Measurements from ENCODE around the gene RIMS1. TPM values are rescaled to one million over a fixed set of nuclear protein-coding genes. Genes with fewer than 3 reads are reported as not detected.

RIMS1 gene
- total and polyA plus RNA-seq, 2 of the 13 experiments (the other 11 are each of a cell fraction or from before 2014, with no cell fraction given): not detected

DNA sequence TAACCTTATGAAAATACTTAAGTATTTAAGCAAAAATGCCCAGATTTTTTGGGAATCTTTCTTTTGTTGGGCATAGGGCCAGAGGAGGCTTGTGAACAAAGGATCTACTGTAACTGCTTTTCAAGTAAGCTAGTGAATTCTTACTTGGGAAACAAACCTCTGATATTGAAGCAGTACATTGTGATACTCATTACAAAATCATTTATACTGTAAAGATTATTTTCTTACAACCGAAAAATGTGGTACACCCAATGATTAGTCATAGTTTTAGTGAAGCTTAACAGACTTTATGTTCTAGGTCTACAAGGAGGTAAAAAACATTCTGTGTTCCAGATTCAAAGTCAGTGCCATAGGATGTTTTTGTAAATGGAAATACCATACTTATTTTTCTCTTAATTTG is 462.6 kb downstream of the RIMS1 start:
- POLR2A ChIA-PET: no interaction called here
- Histone ChIP-seq H3K4me3 (replicated peaks in 1 of 3; ENCODE audit: insufficient read depth in 1 of 3, low read depth in 2 of 3, low read length in 3 of 3) (no peak overlapping the region), H3K4me1 (ENCODE audit: insufficient read depth, low read length) (no peaks in the 10 kb centered on the region), H3K9me3 (ENCODE audit: low read length) (no peaks in the 10 kb centered on the region), H3K79me2 (ENCODE audit: insufficient read depth, low read length) (no peaks in the 10 kb centered on the region), H3K4me2 (ENCODE audit: low read depth, low read length) (no peak overlapping the region), H3K36me3 (replicated peaks in 1 of 2; ENCODE audit: control insufficient read depth in 1 of 2, insufficient read depth in 2 of 2, low read length in 2 of 2) (no peaks in the 10 kb centered on the region), H3K9ac (ENCODE audit: insufficient read depth, low read depth, low read length) (no peak overlapping the region), H2AFZ (ENCODE audit: low read length) (no peak overlapping the region), H4K20me1 (ENCODE audit: insufficient read depth, low read length) (no peaks in the 10 kb centered on the region), H3K27me3 (ENCODE audit: control insufficient read depth in 1 of 2, insufficient read depth in 2 of 2, low read length in 2 of 2) (no peaks in the 10 kb centered on the region), H3K27ac (ENCODE audit: extremely low read length, insufficient read depth, low read length) (no peak overlapping the region)
- FAIRE-seq: no peak
- TF ChIP-seq NCOR1 (IDR thresholded peaks at IDR 0.05; ENCODE audit: borderline replicate concordance, low read length): no peak
- no peak for TF ChIP-seq MBD4 (IDR thresholded peaks at IDR 0.05; ENCODE audit: borderline replicate concordance, low read length)
- no peak for TF ChIP-seq TRAFD1 (CRISPR knock-in tag; IDR thresholded peaks at IDR 0.05; ENCODE audit: borderline replicate concordance)
- no peak for TF ChIP-seq RFX5 (IDR thresholded peaks at IDR 0.05; ENCODE audit: low read depth, low read length)
- TF ChIP-seq TARDBP (CRISPR knock-in tag; IDR thresholded peaks at IDR 0.05): no peak
- TF ChIP-seq RAD21 (CRISPR knock-in tag; IDR thresholded peaks at IDR 0.05): no peak
- no peak for TF ChIP-seq DNMT1 (CRISPR knock-in tag; IDR thresholded peaks at IDR 0.05)
- no peak for TF ChIP-seq TFDP1 (CRISPR knock-in tag; IDR thresholded peaks at IDR 0.05; ENCODE audit: borderline replicate concordance)
- TF ChIP-seq ZNF296 (CRISPR knock-in tag; conservative IDR thresholded peaks at IDR 0.05): no peak
- no peak for TF ChIP-seq MIER2 (CRISPR knock-in tag; IDR thresholded peaks at IDR 0.05)
- TF ChIP-seq HNF4A (CRISPR knock-in tag; IDR thresholded peaks at IDR 0.05): no peak
- TF ChIP-seq GABPA (IDR thresholded peaks at IDR 0.05; ENCODE audit: low read depth, low read length): no peak
- no peak for TF ChIP-seq GABPA (CRISPR knock-in tag; IDR thresholded peaks at IDR 0.05; ENCODE audit: low read depth)
- TF ChIP-seq RCOR2 (CRISPR knock-in tag; IDR thresholded peaks at IDR 0.05): no peak
- no peak for TF ChIP-seq ZNF350 (CRISPR knock-in tag; IDR thresholded peaks at IDR 0.05; ENCODE audit: borderline replicate concordance, low read depth)
- TF ChIP-seq MLLT10 (CRISPR knock-in tag; IDR thresholded peaks at IDR 0.05): no peak
- no TSS peak for BruUV-seq (replicated peaks)
- no peak for ATAC-seq
- no peak for DNase-seq (ENCODE audit: low spot score)
- in situ Hi-C loops (cut with HindIII; ENCODE audit: extremely low pct_ligation_motif_present, low pct_unique_long_range_greater_than_20kb) (no loop called here), intact Hi-C loops (cut with micrococcal nuclease; ENCODE audit: unreplicated experiment) (no loop called here)
- CTCF ChIA-PET (ENCODE audit: low intra/inter-chr PET ratio, low total read pairs): no interaction called here
- WGBS (ENCODE audit: low lambda C conversion rate): 25% methylated on average over 1 of the region's 1 CpG

Measured in HepG2 (cell line).